HG03280 (cell line): ENCODE measurements around the gene SRMS.

Experiments used
- ATAC-seq: cut with Tn5 transposase; IDR thresholded peaks from one replicate; pipeline ENCODE4 v1.9.1; 2021; ENCODE audit warnings: mild to moderate bottlenecking, moderate library complexity; ENCODE audit not compliant: unreplicated experiment

SRMS gene

GRCh38 chr20:63553933-63554290, 6.4 kb upstream of the SRMS start, which contains the start of gene FNDC11:
Gene FNDC11 (plus strand): TSS chr20:63554159. CDS start chr20:63555664, 1,505 bp downstream.
- ATAC-seq: peak; percentile 19

GRCh38 chr20:63553251-63553932, 5.8 kb upstream of the SRMS start:
- ATAC-seq: peak; percentile 64

- peak; percentile 7 for ATAC-seq
Measured at GRCh38 chr20:63552481-63553249, 5.1 kb upstream of the SRMS start.

DNA sequence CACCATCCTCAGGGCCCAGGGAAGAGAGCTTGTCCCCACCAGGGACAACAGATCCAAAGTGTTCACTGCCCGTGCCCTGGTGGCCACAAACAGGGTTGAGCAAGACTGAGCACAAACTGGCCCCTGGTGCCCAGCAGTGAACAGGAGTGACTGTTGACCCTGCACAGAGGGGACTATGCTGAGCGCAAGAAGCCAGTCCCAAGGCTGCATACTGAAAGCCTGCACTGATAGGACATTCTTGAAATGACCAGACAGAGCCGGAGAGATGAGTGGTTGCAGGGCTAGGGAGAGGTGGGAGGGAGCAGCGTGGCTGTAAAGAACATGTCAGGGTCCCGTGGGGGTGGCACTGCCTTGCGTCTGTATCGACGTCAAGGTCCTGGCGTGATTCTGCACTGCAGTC, 3.5 kb upstream of the SRMS start:
- ATAC-seq: no peak

DNA sequence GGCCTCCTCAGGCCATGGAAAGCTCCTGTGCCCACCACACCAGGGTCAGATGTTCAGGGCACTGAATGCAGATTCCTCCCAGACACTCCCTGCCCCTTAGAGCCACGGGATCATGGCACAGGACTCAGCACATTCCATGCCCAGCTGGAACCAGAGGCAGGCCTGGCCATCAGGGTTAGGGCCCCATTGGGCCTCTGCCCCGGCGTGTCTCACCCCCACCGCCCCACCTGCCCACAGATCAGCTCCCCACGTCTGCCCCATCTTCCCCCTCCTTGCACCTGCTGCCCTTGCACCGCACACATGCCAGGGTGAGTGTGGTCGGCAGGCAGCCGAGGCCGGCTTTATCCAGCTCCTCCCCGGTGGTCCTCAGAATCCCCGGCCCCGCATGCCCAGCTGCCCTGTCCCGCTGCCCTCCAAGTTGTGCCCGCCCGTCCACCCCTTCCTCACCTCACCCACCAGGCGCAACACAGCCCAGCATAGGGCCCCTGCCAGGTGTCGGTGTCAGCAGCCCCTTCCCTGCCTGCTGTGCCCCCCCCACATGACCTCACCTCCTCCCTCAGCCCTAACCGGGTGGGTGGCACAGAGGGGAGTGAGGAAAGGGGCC, 2.2 kb upstream of the SRMS start:
- ATAC-seq: no peak

DNA sequence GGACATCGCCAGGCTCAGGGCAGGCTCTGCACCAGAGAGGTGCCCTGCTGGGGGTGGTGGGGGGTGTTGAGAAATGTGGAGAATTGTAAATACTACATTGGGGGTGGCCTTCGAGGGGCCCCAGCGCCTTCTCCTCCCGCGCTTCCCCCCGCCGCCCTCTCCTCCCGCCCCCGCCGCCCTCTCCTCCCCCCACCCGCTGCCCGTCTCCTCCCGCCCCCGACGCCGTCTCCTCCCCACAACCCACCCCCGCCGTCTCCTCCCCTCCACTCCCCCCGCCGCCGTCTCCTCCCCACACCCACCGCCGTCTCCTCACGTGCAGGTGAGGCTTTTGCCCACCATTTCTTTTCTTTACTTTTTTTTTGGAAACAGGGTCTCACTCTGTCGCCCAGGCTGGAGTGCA, 1.5 kb upstream of the SRMS start:
- ATAC-seq: no peak

- ATAC-seq: no peak
Measured at GRCh38 chr20:63548542-63548941, 993 bp upstream of the SRMS start.

DNA sequence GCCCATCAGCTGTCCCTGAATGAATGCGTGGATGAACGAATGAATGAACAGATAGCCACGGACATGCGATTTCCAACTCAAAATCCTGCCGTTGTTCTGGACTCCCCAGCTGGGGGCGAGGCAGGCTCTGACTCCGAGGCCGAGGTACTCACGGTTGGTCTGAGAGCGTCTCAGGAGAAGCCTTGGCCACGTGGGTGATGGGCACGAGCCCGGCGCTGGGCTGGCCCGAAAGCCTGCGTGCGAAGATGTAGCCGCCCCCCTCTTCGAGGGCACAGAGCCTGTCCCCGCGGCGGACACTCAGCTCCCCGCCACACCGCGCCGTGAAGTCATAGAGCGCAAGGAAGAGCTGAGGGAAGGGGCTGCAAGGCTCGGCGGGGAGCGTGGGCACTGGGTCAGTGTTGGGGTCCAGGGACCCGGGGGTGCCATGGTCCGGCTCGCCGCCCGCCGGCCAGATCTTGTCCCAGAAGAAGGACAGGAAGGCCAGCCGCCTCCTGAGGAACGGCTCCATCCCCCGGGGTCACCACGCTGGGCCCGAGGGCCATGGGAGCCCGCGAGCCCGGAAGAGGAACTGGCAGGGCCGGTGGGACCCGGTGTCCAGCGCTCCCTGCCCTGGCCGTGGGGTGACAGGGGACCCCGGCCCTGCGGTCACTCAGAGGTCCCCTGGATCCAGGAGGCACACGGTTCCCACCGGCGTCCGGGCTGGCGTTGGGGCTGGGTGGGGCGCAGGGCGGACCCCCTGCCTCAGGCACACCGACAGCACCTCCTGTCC, 409 bp downstream of the SRMS start:
- no peak for ATAC-seq

DNA sequence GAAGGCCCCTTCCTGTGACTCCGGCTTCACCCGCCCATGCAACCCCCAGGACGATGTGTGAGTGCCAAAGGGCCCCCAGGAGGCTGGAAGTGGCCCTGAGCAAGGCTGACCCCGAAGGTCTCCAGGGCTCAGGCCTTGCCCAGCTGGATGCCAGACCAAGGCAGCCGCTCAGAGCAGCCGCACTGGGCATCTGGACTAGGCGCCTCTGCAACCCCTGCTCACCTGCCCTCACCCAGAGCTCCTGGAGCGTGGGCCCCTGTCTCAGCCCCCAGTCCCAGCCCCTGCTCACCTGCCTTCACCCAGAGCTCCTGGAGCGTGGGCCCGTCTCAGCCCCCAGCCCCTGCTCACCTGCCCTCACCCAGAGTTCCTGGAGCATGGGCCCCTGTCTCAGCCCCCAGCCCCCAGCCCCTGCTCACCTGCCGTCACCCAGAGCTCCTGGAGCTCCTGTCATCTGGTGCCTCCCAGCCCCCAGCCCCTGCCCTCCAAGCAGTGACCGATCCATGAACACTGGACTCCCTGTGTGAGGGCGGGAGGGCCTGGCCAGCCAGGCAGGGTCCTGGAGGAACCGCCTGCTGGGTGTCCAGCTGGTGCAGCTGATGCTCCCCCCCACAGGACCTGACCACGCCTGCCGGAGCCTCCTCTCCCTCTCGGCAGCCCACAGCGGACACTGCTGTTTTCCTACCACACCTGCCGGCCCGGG, 1.1 kb downstream of the SRMS start:
- ATAC-seq: no peak

DNA sequence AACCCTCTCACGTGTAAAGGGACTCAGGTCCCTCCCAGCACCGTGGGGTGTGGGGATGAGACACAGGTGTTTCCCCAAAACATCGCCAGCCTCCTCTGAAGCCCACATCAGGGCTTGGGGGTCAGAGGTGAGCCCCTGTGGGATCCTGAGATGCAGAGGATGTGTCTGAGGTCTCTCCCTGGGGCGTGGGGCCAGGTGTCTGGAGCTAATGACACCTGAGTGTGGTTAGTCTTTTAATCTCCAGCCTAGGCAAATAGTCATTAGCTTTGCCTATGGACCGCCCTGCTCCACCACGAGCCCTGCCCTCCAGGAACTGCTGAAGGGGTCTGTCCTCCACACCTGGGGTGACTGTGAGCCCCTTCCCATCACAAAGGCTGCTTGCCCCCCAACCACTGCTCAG, 1.7 kb downstream of the SRMS start:
- ATAC-seq: no peak

- ATAC-seq: no peak
Measured at GRCh38 chr20:63544958-63545516, 2.5 kb downstream of the SRMS start.

DNA sequence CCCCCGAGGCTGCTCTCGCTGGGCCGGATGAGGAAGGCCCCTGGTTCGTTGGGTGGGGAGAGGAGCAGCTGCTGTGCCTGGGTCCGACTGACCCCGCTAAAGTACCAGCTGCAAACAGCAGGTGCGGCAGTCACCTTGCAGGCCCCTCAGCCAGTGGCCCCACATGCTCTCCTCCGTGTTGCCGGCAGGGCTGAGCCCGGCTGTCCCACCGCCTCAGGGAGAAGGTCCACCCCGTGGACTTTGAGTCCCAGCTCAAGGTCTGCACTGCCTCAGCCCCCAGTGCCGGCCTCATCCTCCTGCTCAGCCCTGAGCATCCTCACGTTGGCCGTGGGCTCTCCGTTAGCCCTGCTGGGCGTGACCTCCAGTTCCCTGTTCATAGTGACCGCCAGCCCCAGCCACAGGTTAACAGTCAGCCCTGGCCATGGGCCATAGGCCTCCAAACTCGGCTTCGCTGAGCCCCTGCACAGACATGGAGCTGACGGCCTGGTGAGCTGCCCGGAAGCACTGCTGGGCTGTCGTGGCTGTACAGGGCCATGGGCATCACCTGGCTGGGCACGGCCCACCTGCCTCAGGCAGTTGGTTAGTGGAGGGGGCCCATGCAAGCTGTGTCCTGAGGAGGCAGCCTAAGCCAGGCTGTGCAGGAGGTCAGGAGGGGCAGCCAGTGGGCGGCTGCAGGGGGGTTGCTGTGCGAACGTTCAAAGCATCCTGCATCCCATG, 3.1 kb downstream of the SRMS start:
- no peak for ATAC-seq

GRCh38 chr20:63543733-63544132, 3.8 kb downstream of the SRMS start:
- no peak for ATAC-seq

DNA sequence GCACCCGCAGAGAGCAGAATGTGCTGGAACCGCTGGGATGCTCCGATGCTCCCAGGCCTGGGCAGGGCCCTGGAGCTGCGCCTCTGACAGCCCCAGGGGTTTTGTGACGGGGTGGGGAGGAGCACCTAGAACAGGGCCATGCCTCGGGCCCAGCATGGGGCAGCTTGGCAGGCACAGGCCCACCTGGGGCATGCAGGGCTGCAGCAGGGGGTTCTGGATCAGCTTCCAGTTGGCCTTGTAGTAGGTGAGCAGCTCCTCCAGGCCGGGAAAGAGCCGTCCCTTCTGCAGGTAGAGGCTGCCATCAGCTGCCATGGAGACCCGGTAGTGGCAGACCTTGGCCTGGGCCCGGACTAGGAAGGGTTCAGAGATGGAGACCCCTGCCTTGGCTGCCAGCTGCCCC, 4.4 kb downstream of the SRMS start:
- ATAC-seq: peak; percentile 4

- ATAC-seq: peak; percentile 36
Measured at GRCh38 chr20:63542696-63543095, 4.9 kb downstream of the SRMS start.

DNA sequence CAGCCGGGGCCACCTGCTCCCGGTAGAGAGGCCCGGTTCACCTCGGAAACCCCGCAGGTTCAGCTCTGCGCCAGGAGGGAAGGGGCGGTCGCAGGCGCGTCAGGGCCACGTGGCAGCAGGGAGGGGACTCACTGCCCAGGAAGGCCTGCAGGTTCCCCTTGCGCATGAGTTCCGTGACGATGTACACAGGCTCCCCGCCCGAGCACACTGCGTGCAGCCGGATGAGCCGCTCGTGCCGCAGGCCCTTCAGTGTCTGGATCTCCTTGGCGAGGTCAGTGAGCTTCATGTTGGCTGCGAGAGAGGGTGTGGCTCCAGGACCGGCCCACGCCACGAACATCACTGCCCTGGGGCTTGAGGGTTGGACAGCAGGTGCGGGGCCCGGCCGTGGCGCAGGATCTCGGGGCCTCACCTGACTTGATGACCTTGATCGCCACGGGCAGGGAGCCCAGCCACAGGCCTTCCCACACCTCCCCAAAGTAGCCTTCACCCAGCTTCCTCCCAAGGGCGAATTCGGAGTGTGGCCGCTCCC, 5.5 kb downstream of the SRMS start:
- ATAC-seq: no peak

GRCh38 chr20:63541371-63541770, 6.2 kb downstream of the SRMS start:
- no peak for ATAC-seq

DNA sequence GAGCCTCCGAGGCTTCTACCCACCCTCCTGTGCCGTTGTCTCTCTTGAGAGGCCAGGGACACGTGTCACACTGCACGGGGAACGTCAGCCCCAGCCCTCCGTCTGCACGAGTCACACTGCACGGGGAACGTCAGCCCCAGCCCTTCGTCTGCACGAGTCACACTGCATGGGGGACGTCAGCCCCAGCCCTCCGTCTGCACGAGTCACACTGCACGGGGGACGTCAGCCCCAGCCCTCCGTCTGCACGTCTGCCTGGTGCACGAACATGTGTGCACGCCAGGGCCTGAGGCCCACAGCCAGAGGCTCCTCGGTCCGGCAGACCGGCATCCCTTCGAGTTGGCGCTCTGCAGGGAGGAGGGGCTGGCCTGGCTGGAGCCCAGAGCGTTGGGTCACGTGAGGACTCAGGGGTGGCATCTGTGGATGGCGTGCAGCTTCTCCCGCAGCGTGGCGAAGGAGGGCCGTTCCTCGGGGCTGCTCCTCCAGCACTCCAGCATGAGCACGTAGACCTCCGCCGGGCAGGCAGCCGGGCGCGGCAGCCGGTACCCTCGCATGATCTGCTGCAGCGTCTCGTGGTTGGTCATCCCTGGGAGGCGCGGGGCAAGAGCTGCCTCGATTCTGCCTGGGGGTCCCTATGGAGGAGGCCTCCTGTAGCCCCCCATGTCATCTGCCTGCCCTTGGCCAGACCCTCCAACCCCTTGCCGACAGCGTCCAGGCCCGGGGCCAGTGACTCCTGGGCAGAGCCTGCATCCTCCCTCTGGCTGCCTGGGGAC, 6.9 kb downstream of the SRMS start:
- no peak for ATAC-seq
